GM23338 (cell line): ENCODE results near the gene RELB. TPM values are rescaled to one million over a fixed set of nuclear protein-coding genes. Genes with fewer than 3 reads are reported as not detected.

Experiments
- ATAC-seq: fragments of 200-7000 bp; cut with Tn5 transposase; 3 replicates; pipeline ENCODE4 v1.9.1; 2020
- DNase-seq: peaks from one replicate; pipeline ENCODE4 v3.0.0-alpha.2; 2015; ENCODE audit warnings: low spot score
- H2AFZ ChIP-seq: fragments of 200-600 bp; sonication (generic); 2 replicates; pipeline ENCODE4 v1.8.0; 2016; ENCODE audit warnings: antibody characterized with exemption, mild to moderate bottlenecking, moderate library complexity
- H3F3A ChIP-seq: fragments of 200-600 bp; sonication (generic); replicated peaks from 2 replicates; pipeline ENCODE4 v1.8.0; 2017; ENCODE audit warnings: antibody characterized with exemption, mixed run types, low read depth
- H3K27ac ChIP-seq: fragments of 200-600 bp; sonication (generic); 2 replicates; pipeline ENCODE4 v1.6.1; 2016; ENCODE audit warnings: low read depth
- H3K27me3 ChIP-seq: fragments of 200-600 bp; sonication (generic); 2 replicates; pipeline ENCODE4 v1.8.0; 2016; ENCODE audit warnings: mild to moderate bottlenecking, mixed run types, moderate library complexity; ENCODE audit not compliant: insufficient read depth
- H3K36me3 ChIP-seq: fragments of 200-600 bp; sonication (generic); 2 replicates; pipeline ENCODE4 v1.8.0; 2016; ENCODE audit warnings: mild to moderate bottlenecking; ENCODE audit not compliant: insufficient read depth
- H3K4me1 ChIP-seq: fragments of 200-600 bp; sonication (generic); 2 replicates; pipeline ENCODE4 v1.8.0; 2016; ENCODE audit warnings: mild to moderate bottlenecking, moderate library complexity; ENCODE audit not compliant: insufficient read depth
- H3K4me2 ChIP-seq: fragments of 200-600 bp; sonication (generic); 2 replicates; pipeline ENCODE4 v1.7.1; 2017; ENCODE audit warnings: mixed run types
- H3K4me3 ChIP-seq: fragments of 200-600 bp; sonication (generic); 2 replicates; pipeline ENCODE4 v1.6.1; 2016; ENCODE audit warnings: mixed run types
- H3K79me2 ChIP-seq: fragments of 200-600 bp; sonication (generic); replicated peaks from 2 replicates; pipeline ENCODE4 v1.8.0; 2017; ENCODE audit warnings: mild to moderate bottlenecking; ENCODE audit not compliant: insufficient read depth
- H3K9me2 ChIP-seq: fragments of 200-600 bp; sonication (generic); 2 replicates; pipeline ENCODE4 v1.8.0; 2017; ENCODE audit not compliant: insufficient read depth
- H4K20me1 ChIP-seq: fragments of 200-600 bp; sonication (generic); replicated peaks from 2 replicates; pipeline ENCODE4 v1.8.0; 2017; ENCODE audit warnings: mild to moderate bottlenecking; ENCODE audit not compliant: insufficient read depth
- H3K27ac Mint-ChIP-seq: 2 replicates; pipeline ENCODE4 v1.8.0; 2020; ENCODE audit warnings: inconsistent platforms, mild to moderate bottlenecking, moderate library complexity, mixed read lengths
- H3K27me3 Mint-ChIP-seq: 3 replicates; pipeline ENCODE4 v1.8.0; 2022; ENCODE audit warnings: low read depth, mild to moderate bottlenecking, moderate library complexity, mixed read lengths, inconsistent platforms; ENCODE audit not compliant: insufficient read depth, poor library complexity
- H3K36me3 Mint-ChIP-seq: 3 replicates; pipeline ENCODE4 v1.8.0; 2021; ENCODE audit warnings: low read depth, mild to moderate bottlenecking, inconsistent platforms, moderate library complexity, mixed read lengths
- H3K4me1 Mint-ChIP-seq: 3 replicates; pipeline ENCODE4 v1.8.0; 2020; ENCODE audit warnings: mild to moderate bottlenecking, inconsistent platforms, mixed read lengths
- H3K4me3 Mint-ChIP-seq: 3 replicates; pipeline ENCODE4 v1.8.0; 2021; ENCODE audit warnings: moderate library complexity, mild to moderate bottlenecking, inconsistent platforms, mixed read lengths
- H3K9me3 Mint-ChIP-seq: 3 replicates; pipeline ENCODE4 v1.8.0; 2020; ENCODE audit warnings: moderate library complexity, mild to moderate bottlenecking, inconsistent platforms, mixed read lengths
- CTCF ChIP-seq, 2 experiments: fragments of 200-600 bp in 1 of 2; sonication (generic) in 1 of 2; conservative IDR thresholded peaks; 2 replicates each; pipeline versions ENCODE4 v1.5.1 to v1.6.1; 2016 to 2017; ENCODE audit warnings: antibody characterized with exemption in 2 of 2, low read depth in 2 of 2, mild to moderate bottlenecking in 2 of 2, moderate library complexity in 1 of 2
- EZH2 ChIP-seq: fragments of 200-600 bp; sonication (generic); IDR thresholded peaks from one replicate; pipeline ENCODE4 v1.8.0; 2017; ENCODE audit warnings: antibody characterized with exemption, mild to moderate bottlenecking, low read depth; ENCODE audit not compliant: unreplicated experiment
- EZH2phosphoT487 ChIP-seq: fragments of 200-600 bp; sonication (generic); IDR thresholded peaks from one replicate; pipeline ENCODE4 v1.8.1; 2018; ENCODE audit warnings: antibody characterized with exemption; ENCODE audit not compliant: unreplicated experiment
- JUNB ChIP-seq: IDR thresholded peaks from one replicate; pipeline ENCODE4 v1.6.1; 2016; ENCODE audit warnings: antibody characterized with exemption; ENCODE audit not compliant: unreplicated experiment
- NANOG ChIP-seq: IDR thresholded peaks from 2 replicates; pipeline ENCODE4 v1.6.1; 2016; ENCODE audit warnings: antibody characterized with exemption, borderline replicate concordance
- STAT1 ChIP-seq: IDR thresholded peaks from one replicate; pipeline ENCODE4 v1.6.1; 2016; ENCODE audit warnings: antibody characterized with exemption; ENCODE audit not compliant: unreplicated experiment
- ZNF462 ChIP-seq: fragments of 250-450 bp; sonication (Bioruptor Pico); IDR thresholded peaks from 2 replicates; pipeline ENCODE4 v1.5.0; 2020; ENCODE audit warnings: mild to moderate bottlenecking, moderate library complexity
- polyA plus RNA-seq: library from polyadenylated mRNA; unstranded; fragments of >200 nt; fragmentation: Nextera tagmentation; extraction: Ambion mirVana; gene quantifications from 2 replicates; pipeline ENCODE4 v1.2.1, GENCODE V29; 2016
- total RNA-seq: library from RNA; depleted of rRNA; stranded (reverse); fragments of >200 nt; shearing (Covaris generic); gene quantifications from 2 replicates; pipeline ENCODE4 v1.2.3, GENCODE V29; 2014
- TF ChIP-seq, protein P1 (sequence below): IDR thresholded peaks from 2 replicates; pipeline ENCODE4 v1.6.1; 2016; ENCODE audit warnings: antibody characterized with exemption

RELB gene
- total and polyA plus RNA-seq, 2 experiments from 2014 or later: 7.9 to 13.1 TPM

DNA sequence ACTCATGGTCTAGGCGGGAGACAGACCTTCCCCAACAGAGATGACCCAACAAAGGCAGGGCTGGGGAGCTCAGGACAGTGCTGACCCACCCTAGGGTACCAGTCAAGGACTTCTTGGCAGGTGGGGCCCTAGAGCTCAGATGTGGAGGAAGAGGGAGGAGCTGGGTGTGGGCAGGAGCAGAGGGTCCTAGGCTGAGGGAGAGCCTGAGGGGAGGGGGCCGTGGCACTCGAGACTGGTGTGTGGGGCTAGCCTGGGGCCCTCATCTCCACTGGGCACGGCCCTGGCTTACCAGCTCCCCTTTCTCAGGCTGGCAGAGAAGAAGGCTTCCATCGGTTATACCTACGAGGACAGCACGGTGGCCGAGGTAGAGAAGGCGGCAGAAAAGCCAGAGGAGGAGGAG lies 56.2 kb downstream of the RELB start (continued):
- no peak for TF ChIP-seq ZNF462
- TF ChIP-seq, protein P1, sequence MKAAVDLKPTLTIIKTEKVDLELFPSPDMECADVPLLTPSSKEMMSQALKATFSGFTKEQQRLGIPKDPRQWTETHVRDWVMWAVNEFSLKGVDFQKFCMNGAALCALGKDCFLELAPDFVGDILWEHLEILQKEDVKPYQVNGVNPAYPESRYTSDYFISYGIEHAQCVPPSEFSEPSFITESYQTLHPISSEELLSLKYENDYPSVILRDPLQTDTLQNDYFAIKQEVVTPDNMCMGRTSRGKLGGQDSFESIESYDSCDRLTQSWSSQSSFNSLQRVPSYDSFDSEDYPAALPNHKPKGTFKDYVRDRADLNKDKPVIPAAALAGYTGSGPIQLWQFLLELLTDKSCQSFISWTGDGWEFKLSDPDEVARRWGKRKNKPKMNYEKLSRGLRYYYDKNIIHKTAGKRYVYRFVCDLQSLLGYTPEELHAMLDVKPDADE: no peak
- no peak for TF ChIP-seq EZH2phosphoT487
- TF ChIP-seq NANOG: no peak
- no peak for TF ChIP-seq JUNB

DNA sequence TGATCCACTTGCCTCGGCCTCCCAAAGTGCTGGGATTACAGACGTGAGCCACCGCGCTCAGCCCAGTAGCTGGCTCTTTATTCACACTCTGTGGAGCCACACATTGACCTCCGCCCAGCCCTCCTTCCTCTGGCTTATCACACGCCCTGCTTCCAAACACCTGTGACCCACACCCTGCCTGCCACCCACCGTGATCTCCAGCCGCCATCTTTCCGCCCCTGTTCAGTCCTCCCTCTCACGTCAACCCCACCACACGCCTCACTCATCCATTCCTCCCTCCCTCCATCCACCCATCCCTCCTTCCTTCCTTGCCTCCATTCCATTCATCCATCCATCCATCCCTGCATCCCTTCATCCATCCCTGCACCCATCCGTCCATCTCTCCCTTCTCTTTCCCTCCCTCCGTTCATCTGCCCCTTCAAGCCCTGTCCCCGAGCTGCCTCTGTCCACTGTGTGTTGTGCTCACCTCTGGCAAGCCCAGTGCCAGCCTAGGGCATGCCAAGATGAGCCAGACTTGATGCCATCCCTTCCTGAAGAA lies 57.4 kb downstream of the RELB start:
- Histone ChIP-seq H3K4me2 (no peak overlapping the region), H3K79me2 (0 out of 2 replicates have a peak, but pooled peaks cover 4% of the 10 kb centered on the region), H3K4me1 (no peaks in the 10 kb centered on the region), H3K36me3 (peaks cover 30% of the 10 kb centered on the region), H3K9me2 (no peaks in the 10 kb centered on the region), H3K4me3 (no peak overlapping the region), H3F3A (no peaks in the 10 kb centered on the region), H4K20me1 (peaks cover 19% of the 10 kb centered on the region; the same call in 1 of the 2 replicates), H3K27ac (no peak overlapping the region), H3K27me3 (no peaks in the 10 kb centered on the region), H2AFZ (no peak overlapping the region)
- DNase-seq (no peak), ATAC-seq (no peak)
- no peak overlapping the region for H3K27ac Mint-ChIP-seq
- TF ChIP-seq NANOG (no peak), CTCF (conservative IDR thresholded peaks at IDR 0.05; ENCODE audit: low read depth in 2 of 2) (no peak), EZH2phosphoT487 (no peak), STAT1 (no peak), EZH2 (no peak)
- peaks cover 6% of the 10 kb centered on the region for H3K4me1 Mint-ChIP-seq
- no peaks in the 10 kb centered on the region for H3K9me3 Mint-ChIP-seq
- H3K27me3 Mint-ChIP-seq: peaks cover 16% of the 10 kb centered on the region
- peaks cover 81% of the 10 kb centered on the region for H3K36me3 Mint-ChIP-seq
- H3K4me3 Mint-ChIP-seq: no peak overlapping the region
